Measurements from ENCODE around the gene SCNM1.

The SCNM1 gene

DNA sequence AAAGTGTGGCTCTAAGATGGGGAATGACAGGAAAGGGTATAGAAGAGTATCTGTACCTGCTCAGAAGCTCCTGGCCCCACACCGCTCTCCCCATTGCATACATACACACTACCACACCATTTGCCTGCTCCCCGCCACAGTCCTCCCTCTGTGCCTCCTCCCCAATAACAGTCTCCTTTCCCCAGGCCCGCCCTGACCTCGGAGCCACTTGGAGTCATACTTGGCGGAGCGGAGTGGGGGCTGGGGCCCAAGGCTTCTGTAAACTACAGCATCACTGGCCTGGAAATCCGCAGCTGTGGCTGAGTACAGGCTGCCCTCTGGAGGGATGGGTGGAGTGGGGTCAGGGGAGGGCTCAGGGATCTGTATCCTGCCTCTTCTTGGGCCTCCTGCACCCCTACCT is 28.2 kb upstream of the SCNM1 start:
- TF ChIP-seq JUND (IDR thresholded peaks at IDR 0.05; ENCODE audit: low read depth) = no peak
- in situ Hi-C loops (cut with HindIII; ENCODE audit: low pct_unique_long_range_greater_than_20kb, low sequenced_read_pairs) = no loop called here
- DNase-seq (ENCODE audit: low read depth in 1 of 2, low spot score in 1 of 2) = no peak

DNA sequence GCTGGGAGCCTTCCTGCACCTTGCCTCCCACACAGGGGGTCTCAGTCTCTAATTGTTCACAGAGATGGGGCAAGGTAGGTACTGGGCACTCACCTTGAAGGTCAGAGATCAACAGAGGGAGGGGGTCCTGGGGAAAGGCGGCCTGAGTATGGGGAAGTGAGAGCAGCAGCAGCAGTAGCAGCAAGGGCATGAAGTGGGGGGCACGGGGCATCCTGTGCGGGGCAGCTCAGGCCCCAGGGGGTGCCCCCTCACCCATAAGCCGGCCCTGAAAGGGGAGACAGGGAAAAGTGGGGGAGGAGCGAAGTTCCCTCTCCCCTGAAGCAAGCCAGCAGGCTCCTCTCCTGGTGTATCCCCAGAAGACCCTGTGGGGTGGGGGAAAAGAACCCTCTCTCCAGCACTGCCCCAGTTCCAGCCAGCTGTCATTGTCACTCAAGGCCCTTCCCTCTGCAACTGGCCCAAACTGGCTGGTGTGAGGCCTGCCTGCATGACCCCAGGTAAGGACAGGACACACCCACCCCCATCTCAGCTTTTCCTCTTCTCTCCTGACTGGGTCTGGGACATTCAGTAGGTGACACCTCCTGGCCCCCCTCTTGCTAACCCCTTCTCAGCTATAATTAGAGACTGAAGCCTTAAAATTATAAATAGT is 23.4 kb upstream of the SCNM1 start:
- in situ Hi-C loops (cut with HindIII; ENCODE audit: low pct_unique_long_range_greater_than_20kb, low sequenced_read_pairs) = no loop called here
- no peak for TF ChIP-seq JUND (IDR thresholded peaks at IDR 0.05; ENCODE audit: low read depth)
- DNase-seq (ENCODE audit: low read depth in 1 of 2, low spot score in 1 of 2) = no peak

DNA sequence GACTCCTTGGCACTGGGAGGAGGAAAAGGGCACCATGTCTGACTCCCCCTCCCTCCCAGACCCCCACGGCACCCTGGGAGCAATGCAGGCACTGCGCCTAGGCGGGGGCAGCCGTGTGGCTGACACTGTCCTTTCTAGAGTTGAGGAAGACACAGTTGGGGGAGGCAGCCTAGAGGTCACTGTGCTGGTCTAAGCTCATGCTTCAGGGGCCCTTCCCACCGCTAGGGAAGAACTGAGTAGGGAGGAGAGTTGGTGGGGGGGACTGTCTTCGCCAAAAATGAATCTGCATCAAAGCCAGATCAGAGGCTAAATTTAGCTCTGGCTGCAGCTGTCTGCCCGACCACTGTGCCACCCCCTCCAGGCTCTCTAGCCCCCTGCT is 22.9 kb upstream of the SCNM1 start:
- TF ChIP-seq JUND (IDR thresholded peaks at IDR 0.05; ENCODE audit: low read depth) = no peak
- no peak for DNase-seq (ENCODE audit: low read depth in 1 of 2, low spot score in 1 of 2)

DNA sequence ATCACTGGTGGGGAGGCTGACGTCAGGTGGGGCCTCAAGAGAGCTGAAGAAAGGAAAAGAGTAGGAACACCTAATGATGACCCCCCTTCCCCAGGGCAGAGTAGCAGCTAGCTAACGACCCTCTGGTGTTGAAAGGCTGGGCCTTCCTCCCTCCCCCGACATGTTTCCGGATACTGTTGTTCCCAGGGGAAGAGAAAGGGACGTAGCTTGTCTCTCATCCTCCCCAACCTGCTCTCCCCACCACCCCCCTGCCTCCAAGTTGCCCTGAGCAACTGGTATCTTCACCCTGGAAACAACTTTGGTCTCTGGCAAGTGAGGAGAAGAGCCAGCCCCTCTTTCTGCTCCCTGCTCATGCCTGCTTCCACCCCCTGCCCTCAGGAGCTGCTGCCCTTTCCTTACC is 22.0 kb upstream of the SCNM1 start:
- in situ Hi-C loops (cut with HindIII; ENCODE audit: low pct_unique_long_range_greater_than_20kb, low sequenced_read_pairs) = no loop called here
- no peak for DNase-seq (ENCODE audit: low read depth in 1 of 2, low spot score in 1 of 2)
- TF ChIP-seq JUND (IDR thresholded peaks at IDR 0.05; ENCODE audit: low read depth) = no peak

More for the DNA sequence above, 22.9 kb upstream of the SCNM1 start:
- in situ Hi-C loops (cut with HindIII; ENCODE audit: low pct_unique_long_range_greater_than_20kb, low sequenced_read_pairs) = no loop called here

DNA sequence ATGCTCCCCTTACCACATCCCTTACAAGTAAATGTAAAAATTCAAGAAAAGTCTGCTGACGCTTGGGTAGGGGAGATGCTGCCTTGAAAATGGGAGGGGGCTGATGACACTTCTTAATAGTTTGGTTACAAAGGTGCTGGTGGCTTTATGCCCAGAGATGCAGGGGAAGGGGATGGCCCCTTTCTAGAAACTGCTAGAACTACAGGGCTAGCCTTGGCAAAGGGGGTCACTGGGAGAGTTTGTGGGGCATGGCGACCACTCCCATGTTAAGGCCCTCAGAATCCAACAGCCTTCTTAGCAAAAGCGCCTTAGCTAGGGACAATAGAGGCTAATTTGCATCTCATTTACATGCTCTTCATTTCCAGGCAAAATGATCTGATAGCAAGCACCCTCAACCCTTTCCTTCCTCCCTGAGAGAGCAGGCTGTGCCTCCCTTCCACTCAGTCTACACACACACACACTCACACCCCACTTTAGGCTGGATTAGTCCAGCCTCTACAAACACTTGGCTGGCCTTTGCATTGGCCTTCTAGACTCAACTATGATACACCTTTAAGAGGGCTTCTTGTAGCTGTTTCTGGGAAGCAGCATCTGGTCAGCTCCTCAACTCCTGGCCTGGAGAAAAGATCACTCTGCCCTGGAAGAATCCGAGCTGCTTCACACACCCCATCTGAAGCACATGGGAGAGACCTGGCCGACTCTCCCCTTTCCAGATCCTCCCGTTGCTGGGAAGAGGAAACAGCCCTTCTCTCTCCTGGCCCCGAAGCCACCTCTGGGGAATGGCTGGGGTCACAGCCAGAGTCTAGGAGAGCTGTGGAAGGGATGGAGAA is 21.3 kb upstream of the SCNM1 start:
- in situ Hi-C loops (cut with HindIII; ENCODE audit: low pct_unique_long_range_greater_than_20kb, low sequenced_read_pairs) = no loop called here
- no peak for DNase-seq (ENCODE audit: low read depth in 1 of 2, low spot score in 1 of 2)
- TF ChIP-seq JUND (IDR thresholded peaks at IDR 0.05; ENCODE audit: low read depth) = no peak

GRCh38 chr1:151145304-151146071 is 20.5 kb upstream of the SCNM1 start:
- in situ Hi-C loops (cut with HindIII; ENCODE audit: low pct_unique_long_range_greater_than_20kb, low sequenced_read_pairs) = no loop called here
- no peak for TF ChIP-seq JUND (IDR thresholded peaks at IDR 0.05; ENCODE audit: low read depth)
- DNase-seq (ENCODE audit: low read depth in 1 of 2, low spot score in 1 of 2) = no peak

DNA sequence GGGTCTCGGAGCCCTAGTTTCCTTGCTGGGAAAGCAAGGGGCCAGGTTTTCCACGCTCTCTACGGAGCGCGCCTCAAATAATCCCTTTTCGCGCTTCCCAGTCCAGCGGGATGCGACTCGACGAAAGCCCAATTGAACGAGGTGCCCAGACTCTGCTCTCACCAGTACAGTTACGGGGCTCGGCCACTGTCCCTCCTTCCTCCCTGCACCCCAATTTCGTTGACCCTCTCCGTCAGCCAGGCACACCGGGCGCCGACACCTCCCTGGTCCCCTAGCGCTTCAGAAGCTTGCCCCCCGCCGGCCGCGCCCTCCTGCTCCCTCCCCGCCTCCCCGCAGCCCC is 19.9 kb upstream of the SCNM1 start:
- in situ Hi-C loops (cut with HindIII; ENCODE audit: low pct_unique_long_range_greater_than_20kb, low sequenced_read_pairs) = no loop called here
- TF ChIP-seq JUND (IDR thresholded peaks at IDR 0.05; ENCODE audit: low read depth) = no peak
- no peak for DNase-seq (ENCODE audit: low read depth in 1 of 2, low spot score in 1 of 2)

DNA sequence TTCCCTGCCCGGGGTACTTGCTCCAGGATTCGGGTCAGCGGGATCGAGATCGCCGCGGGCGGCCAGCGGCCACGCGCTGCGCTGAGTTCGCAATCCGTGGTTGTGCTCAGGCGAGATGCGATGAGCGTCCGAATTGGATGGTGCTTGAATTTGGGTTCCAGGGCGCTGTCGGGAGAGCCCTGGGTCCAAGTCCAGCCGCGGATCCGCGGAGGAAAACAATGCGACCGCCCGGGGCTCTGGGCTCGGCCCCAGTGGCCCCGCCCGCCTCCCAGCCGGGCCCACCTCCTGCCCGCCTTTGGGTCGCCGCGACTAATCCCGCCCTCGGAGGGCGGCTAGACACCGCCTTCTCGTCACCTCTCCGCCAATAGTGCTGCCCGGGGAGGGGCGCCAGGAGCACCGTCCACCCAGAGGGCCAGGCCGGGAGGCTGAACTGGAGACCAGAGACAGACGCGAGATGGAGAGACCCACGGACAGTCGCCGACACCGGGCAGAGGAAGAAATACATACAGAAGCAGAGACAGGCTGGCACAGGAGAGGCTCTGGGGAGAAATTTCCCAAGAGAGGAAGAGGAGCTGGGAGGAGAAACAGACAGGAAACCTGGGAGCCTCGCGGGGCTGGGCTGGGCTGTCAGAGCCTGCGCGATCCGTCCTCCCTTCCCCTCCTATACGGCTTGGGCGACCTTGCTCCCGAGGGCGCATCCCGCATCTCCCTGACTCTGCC is 19.4 kb upstream of the SCNM1 start, which contains the start of gene SEMA6C:
Gene SEMA6C, minus strand, starts transcription at position 220 of the 720 bp plus-strand sequence. CDS start 4,010 bp downstream, outside the sequence.
- TF ChIP-seq JUND (IDR thresholded peaks at IDR 0.05; ENCODE audit: low read depth) = no peak
- in situ Hi-C loops (cut with HindIII; ENCODE audit: low pct_unique_long_range_greater_than_20kb, low sequenced_read_pairs) = no loop called here
- DNase-seq (ENCODE audit: low read depth in 1 of 2, low spot score in 1 of 2) = peak; percentile 94 to 95

DNA sequence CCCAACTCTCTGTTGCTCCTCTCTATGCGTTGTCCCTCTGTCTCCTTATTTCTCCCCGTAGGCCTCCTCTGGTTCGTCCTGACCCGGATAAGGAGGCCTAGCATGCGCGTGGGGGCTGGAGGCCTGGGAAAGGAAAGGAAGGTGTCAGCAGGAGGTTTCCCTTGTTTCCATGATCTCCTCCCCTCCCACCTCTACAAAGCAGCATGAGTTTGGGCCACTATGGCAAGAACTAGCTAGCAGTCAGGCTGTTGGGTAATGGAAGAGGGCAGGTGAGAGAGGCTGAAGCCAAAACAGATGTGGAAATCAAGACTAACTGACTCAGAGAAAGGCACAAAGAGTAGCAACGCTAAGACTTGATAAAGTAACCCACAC is 18.8 kb upstream of the SCNM1 start:
- DNase-seq (ENCODE audit: low read depth in 1 of 2, low spot score in 1 of 2) = no peak
- in situ Hi-C loops (cut with HindIII; ENCODE audit: low pct_unique_long_range_greater_than_20kb, low sequenced_read_pairs) = no loop called here

DNA sequence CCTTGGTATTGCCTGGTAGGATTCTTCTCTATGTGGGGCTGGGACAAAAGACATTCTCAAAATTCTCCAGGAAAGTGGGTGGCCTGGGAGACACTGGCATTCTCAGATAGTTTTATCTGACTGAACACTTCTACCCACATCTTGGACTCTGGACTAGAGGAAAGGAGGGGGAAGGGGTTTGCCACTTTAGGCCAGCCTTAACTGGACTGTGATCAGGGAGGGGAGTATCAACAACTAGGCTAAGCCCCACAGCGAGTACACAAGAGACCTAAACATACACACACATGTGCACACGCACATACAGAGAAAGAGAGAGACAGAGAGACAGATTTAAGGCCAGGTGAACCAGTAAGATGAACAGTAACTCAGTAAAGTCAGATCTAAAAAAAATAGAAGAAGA is 18.3 kb upstream of the SCNM1 start:
- DNase-seq (ENCODE audit: low read depth in 1 of 2, low spot score in 1 of 2) = no peak
- no peak for TF ChIP-seq JUND (IDR thresholded peaks at IDR 0.05; ENCODE audit: low read depth)
- in situ Hi-C loops (cut with HindIII; ENCODE audit: low pct_unique_long_range_greater_than_20kb, low sequenced_read_pairs) = no loop called here

More for the DNA sequence above, 18.8 kb upstream of the SCNM1 start:
- no peak for TF ChIP-seq JUND (IDR thresholded peaks at IDR 0.05; ENCODE audit: low read depth)

GRCh38 chr1:151156515-151156819 is 9.5 kb upstream of the SCNM1 start, which contains the start of gene TNFAIP8L2:
TSS of gene TNFAIP8L2 (plus strand) at chr1:151156649. CDS start at chr1:151158698, 2,049 bp downstream.
- no peak for DNase-seq (ENCODE audit: low read depth in 1 of 2, low spot score in 1 of 2)
- no peak for TF ChIP-seq JUND (IDR thresholded peaks at IDR 0.05; ENCODE audit: low read depth)
- in situ Hi-C loops (cut with HindIII; ENCODE audit: low pct_unique_long_range_greater_than_20kb, low sequenced_read_pairs) = no loop called here

GRCh38 chr1:151157067-151157531 is 8.8 kb upstream of the SCNM1 start:
- no peak for DNase-seq (ENCODE audit: low read depth in 1 of 2, low spot score in 1 of 2)
- in situ Hi-C loops (cut with HindIII; ENCODE audit: low pct_unique_long_range_greater_than_20kb, low sequenced_read_pairs) = no loop called here
- TF ChIP-seq JUND (IDR thresholded peaks at IDR 0.05; ENCODE audit: low read depth) = no peak

Data from T47D (cell line).